SK-N-SH (cell line): ENCODE results near the gene SPCS3. TPM values are rescaled to one million over a fixed set of nuclear protein-coding genes. Genes with fewer than 3 reads are reported as not detected.

Experiments used
- CTCF ChIA-PET: fragments of 300-600, 350-600 bp; formaldehyde crosslinking; extraction: SDS; loops from one replicate; lab custom pipeline; 2021; lab: Yijun Ruan, JAX
- POLR2A ChIA-PET: fragments of 350-600 bp; sonication (Branson Sonifier 250); formaldehyde crosslinking; extraction: SDS; loops from one replicate; lab custom pipeline; 2020; ENCODE audit warnings: antibody characterized with exemption, inconsistent platforms; lab: Yijun Ruan, JAX
- DNase-seq: peaks from one replicate; pipeline ENCODE4 v3.0.0; 2012
- H2AFZ ChIP-seq: fragments of 200-600 bp; sonication (generic); 2 replicates; pipeline ENCODE4 v1.8.1; 2016; ENCODE audit warnings: antibody characterized with exemption, mild to moderate bottlenecking, low read depth
- H3F3A ChIP-seq: fragments of 200-600 bp; sonication (generic); replicated peaks from 2 replicates; pipeline ENCODE3; 2016; ENCODE audit warnings: antibody characterized with exemption, mild to moderate bottlenecking; ENCODE audit not compliant: insufficient read depth
- H3K27ac ChIP-seq, 2 experiments: fragments of 200-500 bp in 1 of 2; fragments of 200-600 bp in 1 of 2; sonication (Bioruptor generic) in 1 of 2; sonication (generic), shearing (Covaris generic) in 1 of 2; 2 replicates each; pipeline versions ENCODE4 v1.5.1 to v1.6.1; 2014 to 2016; ENCODE audit warnings: low read depth in 2 of 2, inconsistent platforms in 1 of 2, low read length in 1 of 2, mild to moderate bottlenecking in 1 of 2, mixed read lengths in 1 of 2
- H3K27me3 ChIP-seq: fragments of 200-600 bp; sonication (generic), shearing (Covaris generic); 2 replicates; pipeline ENCODE4 v1.6.1; 2016; ENCODE audit warnings: mixed run types; ENCODE audit not compliant: insufficient read depth
- H3K36me3 ChIP-seq, 2 experiments: fragments of 200-500 bp in 1 of 2; fragments of 200-600 bp in 1 of 2; sonication (Bioruptor generic) in 1 of 2; sonication (generic) in 1 of 2; replicated peaks in 1 of 2; 2 replicates each; pipeline versions ENCODE3 to v1.5.1; 2014 to 2016; ENCODE audit warnings: low read length in 1 of 2, mild to moderate bottlenecking in 1 of 2; ENCODE audit not compliant: insufficient read depth in 2 of 2, control insufficient read depth in 1 of 2
- H3K4me1 ChIP-seq, 2 experiments: fragments of 200-500 bp in 1 of 2; fragments of 200-600 bp in 1 of 2; sonication (Bioruptor generic) in 1 of 2; sonication (generic), shearing (Covaris generic) in 1 of 2; 2 replicates each; pipeline versions ENCODE4 v1.5.1 to v1.6.1; 2014 to 2016; ENCODE audit warnings: low read depth in 1 of 2, low read length in 1 of 2, mixed run types in 1 of 2; ENCODE audit not compliant: insufficient read depth in 2 of 2, control insufficient read depth in 1 of 2
- H3K4me2 ChIP-seq: fragments of 200-600 bp; sonication (generic), shearing (Covaris generic); 2 replicates; pipeline ENCODE4 v1.6.1; 2017; ENCODE audit warnings: mixed run types
- H3K4me3 ChIP-seq, 2 experiments: fragments of 200-500 bp in 1 of 2; fragments of 200-600 bp in 1 of 2; sonication (Bioruptor generic) in 1 of 2; sonication (generic), shearing (Covaris generic) in 1 of 2; 2 replicates each; pipeline versions ENCODE4 v1.5.1 to v1.8.1; 2014 to 2016; ENCODE audit warnings: low read depth in 2 of 2, inconsistent platforms in 1 of 2, low read length in 1 of 2, mild to moderate bottlenecking in 1 of 2, mixed read lengths in 1 of 2, moderate library complexity in 1 of 2
- H3K79me2 ChIP-seq: fragments of 200-600 bp; sonication (generic); 2 replicates; pipeline ENCODE4 v1.8.1; 2017; ENCODE audit warnings: mild to moderate bottlenecking; ENCODE audit not compliant: insufficient read depth
- H3K9ac ChIP-seq: fragments of 200-600 bp; sonication (generic); 2 replicates; pipeline ENCODE4 v1.6.1; 2017; ENCODE audit warnings: mixed run types
- H3K9me2 ChIP-seq: fragments of 200-600 bp; sonication (generic); 2 replicates; pipeline ENCODE4 v1.6.1; 2017; ENCODE audit warnings: mixed run types
- H3K9me3 ChIP-seq: fragments of 200-600 bp; sonication (generic); 2 replicates; pipeline ENCODE4 v1.6.1; 2017; ENCODE audit warnings: mixed run types, mild to moderate bottlenecking, moderate library complexity
- H4K20me1 ChIP-seq: fragments of 200-600 bp; sonication (generic); 2 replicates; pipeline ENCODE4 v1.6.1; 2017; ENCODE audit warnings: mild to moderate bottlenecking, mixed run types; ENCODE audit not compliant: insufficient read depth
- CTCF ChIP-seq: fragments of 200-600 bp; sonication (generic); IDR thresholded peaks from 2 replicates; pipeline ENCODE4 v1.6.1; 2017; ENCODE audit warnings: antibody characterized with exemption, mild to moderate bottlenecking, moderate library complexity
- EP300 ChIP-seq, 2 experiments: IDR thresholded peaks; 2 replicates each; pipeline versions ENCODE4 v1.4.0 to v1.6.1; 2012; ENCODE audit warnings: borderline replicate concordance in 1 of 2, low read depth in 1 of 2, low read length in 1 of 2
- FOSL2 ChIP-seq: IDR thresholded peaks from 2 replicates; pipeline ENCODE4 v1.4.0; 2012; ENCODE audit warnings: low read depth, mild to moderate bottlenecking, moderate library complexity, borderline replicate concordance
- GATA2 ChIP-seq: sonication (generic); formaldehyde crosslinking; IDR thresholded peaks from 2 replicates; pipeline ENCODE4 v1.5.0; 2020; ENCODE audit warnings: mild to moderate bottlenecking, missing genetic modification reagents
- IRF3 ChIP-seq: fragments of 150-350 bp; IDR thresholded peaks from 2 replicates; pipeline ENCODE4 v1.6.1; 2016; ENCODE audit warnings: mild to moderate bottlenecking, low read depth, low read length
- MAX ChIP-seq: IDR thresholded peaks from 2 replicates; pipeline ENCODE4 v1.4.0; 2012; ENCODE audit warnings: low read depth
- MEF2A ChIP-seq: IDR thresholded peaks from 2 replicates; pipeline ENCODE4 v1.4.0; 2012; ENCODE audit warnings: low read depth, borderline replicate concordance
- NRF1 ChIP-seq: IDR thresholded peaks from 2 replicates; pipeline ENCODE4 v1.6.1; 2012; ENCODE audit warnings: low read depth, mild to moderate bottlenecking, low read length
- PBX3 ChIP-seq: IDR thresholded peaks from 2 replicates; pipeline ENCODE4; 2012
- SIN3A ChIP-seq: IDR thresholded peaks from 2 replicates; pipeline ENCODE4 v1.6.1; 2012; ENCODE audit warnings: low read depth, mild to moderate bottlenecking, low read length, moderate library complexity, borderline replicate concordance
- SMC3 ChIP-seq: IDR thresholded peaks from 2 replicates; pipeline ENCODE4 v1.6.1; 2012; ENCODE audit warnings: low read depth, low read length, improper control_type of control experiment
- TAF1 ChIP-seq: IDR thresholded peaks from 2 replicates; pipeline ENCODE4 v1.6.1; 2012; ENCODE audit warnings: low read depth, mild to moderate bottlenecking, low read length, moderate library complexity, borderline replicate concordance
- TEAD4 ChIP-seq: IDR thresholded peaks from 2 replicates; pipeline ENCODE4 v1.4.0; 2012; ENCODE audit warnings: mild to moderate bottlenecking, borderline replicate concordance; ENCODE audit not compliant: insufficient read depth
- USF2 ChIP-seq: fragments of 150-350 bp; IDR thresholded peaks from 2 replicates; pipeline ENCODE4 v1.6.1; 2017; ENCODE audit warnings: antibody characterized with exemption, low read length, low read depth, borderline replicate concordance
- WGBS: methylation state at CpG from one replicate; pipeline ENCODE4 v1.1.6; 2017; ENCODE audit warnings: low lambda C conversion rate; 5-methylcytosine and 5-hydroxymethylcytosine counted together
- polyA plus RNA-seq, 3 experiments: library from polyadenylated mRNA; depleted of rRNA; stranded (reverse); fragments of >200 nt; gene quantifications; 2 replicates each; pipeline ENCODE4 v1.2.3, GENCODE V29; 2012
- TF ChIP-seq, protein P1 (sequence below): IDR thresholded peaks from 2 replicates; pipeline ENCODE4 v1.6.1; 2012; ENCODE audit warnings: mild to moderate bottlenecking, low read depth, low read length, moderate library complexity

The SPCS3 gene
- polyA plus RNA-seq, 1 of the 3 experiments (the other 2 are of a cell fraction), result 27.7 TPM

- TF ChIP-seq SIN3A, result no peak
- TF ChIP-seq GATA2 (CRISPR knock-in tag), result no peak
These were observed 30.9 kb downstream of the SPCS3 start (continued) for GRCh38 chr4:176350671-176351070.

GRCh38 chr4:176354884-176355283 is 35.1 kb downstream of the SPCS3 start:
- no peak for TF ChIP-seq MAX
- TF ChIP-seq IRF3, result no peak
- TF ChIP-seq USF2, result no peak
- no peak for TF ChIP-seq FOSL2
- TF ChIP-seq, protein P1, sequence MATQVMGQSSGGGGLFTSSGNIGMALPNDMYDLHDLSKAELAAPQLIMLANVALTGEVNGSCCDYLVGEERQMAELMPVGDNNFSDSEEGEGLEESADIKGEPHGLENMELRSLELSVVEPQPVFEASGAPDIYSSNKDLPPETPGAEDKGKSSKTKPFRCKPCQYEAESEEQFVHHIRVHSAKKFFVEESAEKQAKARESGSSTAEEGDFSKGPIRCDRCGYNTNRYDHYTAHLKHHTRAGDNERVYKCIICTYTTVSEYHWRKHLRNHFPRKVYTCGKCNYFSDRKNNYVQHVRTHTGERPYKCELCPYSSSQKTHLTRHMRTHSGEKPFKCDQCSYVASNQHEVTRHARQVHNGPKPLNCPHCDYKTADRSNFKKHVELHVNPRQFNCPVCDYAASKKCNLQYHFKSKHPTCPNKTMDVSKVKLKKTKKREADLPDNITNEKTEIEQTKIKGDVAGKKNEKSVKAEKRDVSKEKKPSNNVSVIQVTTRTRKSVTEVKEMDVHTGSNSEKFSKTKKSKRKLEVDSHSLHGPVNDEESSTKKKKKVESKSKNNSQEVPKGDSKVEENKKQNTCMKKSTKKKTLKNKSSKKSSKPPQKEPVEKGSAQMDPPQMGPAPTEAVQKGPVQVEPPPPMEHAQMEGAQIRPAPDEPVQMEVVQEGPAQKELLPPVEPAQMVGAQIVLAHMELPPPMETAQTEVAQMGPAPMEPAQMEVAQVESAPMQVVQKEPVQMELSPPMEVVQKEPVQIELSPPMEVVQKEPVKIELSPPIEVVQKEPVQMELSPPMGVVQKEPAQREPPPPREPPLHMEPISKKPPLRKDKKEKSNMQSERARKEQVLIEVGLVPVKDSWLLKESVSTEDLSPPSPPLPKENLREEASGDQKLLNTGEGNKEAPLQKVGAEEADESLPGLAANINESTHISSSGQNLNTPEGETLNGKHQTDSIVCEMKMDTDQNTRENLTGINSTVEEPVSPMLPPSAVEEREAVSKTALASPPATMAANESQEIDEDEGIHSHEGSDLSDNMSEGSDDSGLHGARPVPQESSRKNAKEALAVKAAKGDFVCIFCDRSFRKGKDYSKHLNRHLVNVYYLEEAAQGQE, result no peak
- no peak for TF ChIP-seq SMC3
- no peak for TF ChIP-seq TAF1
- TF ChIP-seq CTCF, result no peak
- TF ChIP-seq MEF2A, result no peak
- TF ChIP-seq PBX3, result no peak
- TF ChIP-seq NRF1, result no peak
- TF ChIP-seq EP300 (IDR thresholded peaks at IDR 0.05; ENCODE audit: borderline replicate concordance in 1 of 2, low read depth in 1 of 2, low read length in 1 of 2), result no peak
- no peak for TF ChIP-seq TEAD4
- Histone ChIP-seq H3K4me2 (no peak overlapping the region), H3K9me3 (peaks cover 10% of the 10 kb centered on the region), H3K36me3 (peaks cover 0 to 13% of the 10 kb centered on the region in 2 experiments), H3K9me2 (no peaks in the 10 kb centered on the region), H3K27ac (no peak overlapping the region), H3K4me3 (no peak overlapping the region), H3K27me3 (no peaks in the 10 kb centered on the region), H3K4me1 (no peaks in the 10 kb centered on the region), H3K79me2 (no peaks in the 10 kb centered on the region), H3K9ac (no peak overlapping the region), H4K20me1 (no peaks in the 10 kb centered on the region), H3F3A (no peaks in the 10 kb centered on the region), H2AFZ (no peak overlapping the region)
- ChIA-PET POLR2A (no interaction called here), CTCF (interaction anchor here (1.4 to 3.3 kb wide), 2 partner anchors 14 to 24 kb away, joined by 3 to 11 read pairs; no protein-coding TSS in a partner anchor)
- DNase-seq, result no peak
- 5% methylated on average over 1 of the region's 1 CpG for WGBS
